Adrenal gland (tissue), 12 donors: ENCODE data around the gene SBNO2. TPM values are rescaled to one million over a fixed set of nuclear protein-coding genes. Genes with fewer than 3 reads are reported as not detected.
"Not testable (repeated sequence)": the region's sequence is repeated elsewhere in the genome, so short reads cannot be mapped to it uniquely, and the experiment has no call there.

ENCODE experiments used
- DNase-seq, 7 donors: peaks; one replicate each; pipeline ENCODE4 v3.0.0-alpha.2; 2019 to 2020
- H3K27ac ChIP-seq, 5 donors: fragments of 200-600 bp; sonication (generic) in 4 of 5; 1 replicate in 3 of 5; 2 replicates in 2 of 5; pipeline versions ENCODE4 v1.5.1 to v1.8.0; 2016 to 2020; ENCODE audit warnings: mild to moderate bottlenecking in 1 of 5
- H3K27me3 ChIP-seq: fragments of 200-600 bp; 2 replicates; pipeline ENCODE4 v1.8.0; 2021
- H3K36me3 ChIP-seq, 2 donors: fragments of 200-600 bp; replicated peaks in 1 of 2; 1 replicate in 1 of 2; 2 replicates in 1 of 2; pipeline versions ENCODE4 v1.5.1 to v1.8.0; 2018 to 2022
- H3K4me1 ChIP-seq, 2 donors: fragments of 200-600 bp; replicated peaks in 1 of 2; 1 replicate in 1 of 2; 2 replicates in 1 of 2; pipeline versions ENCODE4 v1.5.1 to v1.8.0; 2018 to 2021
- H3K4me3 ChIP-seq, 4 donors: fragments of 200-600 bp; sonication (generic) in 3 of 4; one replicate each; pipeline ENCODE4 v1.5.1; 2016 to 2018
- H3K9me3 ChIP-seq, 3 donors: fragments of 200-600 bp; sonication (generic) in 1 of 3; replicated peaks in 1 of 3; 1 replicate in 2 of 3; 2 replicates in 1 of 3; pipeline versions ENCODE4 v1.5.1 to v1.8.0; 2016 to 2021
- POLR2A ChIP-seq, 2 donors: fragments of 450-650 bp; IDR thresholded peaks; one replicate each; pipeline ENCODE4 v1.6.1; 2017; ENCODE audit warnings: antibody characterized with exemption in 2 of 2, mild to moderate bottlenecking in 2 of 2, moderate library complexity in 1 of 2
- WGBS, 4 donors: extraction: QIAGEN DNeasy Blood & Tissue Kit in 2 of 4; methylation state at CpG; one replicate each; pipeline versions ENCODE4 v1.1.5 to v1.1.7; 2013 to 2017; 5-methylcytosine and 5-hydroxymethylcytosine counted together
- intact Hi-C, 2 donors: fragments of 100-400 bp; cut with DNase I; formaldehyde crosslinking; loops; one replicate each; pipeline versions ENCODE4 v1.14.1 to v1.15.0; 2022 to 2023
- polyA plus RNA-seq, 3 donors: library from polyadenylated mRNA; stranded (reverse); fragments of 200-250 nt in 2 of 3; fragments of 350-450 nt in 1 of 3; fragmentation: Illumina TruSeq in 1 of 3; extraction: RNeasy Lipid Tissue Mini Kit (QIAGEN cat#74804) in 1 of 3; gene quantifications; one replicate each; pipeline ENCODE4 v1.2.3, GENCODE V29; 2013 to 2014
- total RNA-seq, 9 donors: library from RNA; depleted of rRNA in 4 of 9; stranded (reverse); fragments of >200 nt in 4 of 9; fragments of 120-200 nt in 1 of 9; fragmentation: NEBNext Ultra II Directional in 1 of 9; extraction: Animal tissue kit (Norgen Biotek cat#: 25700) in 1 of 9; gene quantifications; one replicate each; pipeline versions ENCODE4 v1.1.0 to v1.2.4, GENCODE V29; 2013 to 2023
- TF ChIP-seq, protein P1 (sequence below), 6 experiments: fragments of 450-650 bp in 4 of 6; fragments of 200-600 bp in 2 of 6; sonication (generic) in 1 of 6; IDR thresholded peaks; 1 replicate in 5 of 6; 2 replicates in 1 of 6; pipeline versions ENCODE4 v1.5.1 to v1.8.0; 2016 to 2021; ENCODE audit warnings: antibody characterized with exemption in 6 of 6, mild to moderate bottlenecking in 2 of 6, moderate library complexity in 1 of 6
- donor health status: healthy with polysubstance abuse.
- donor health status: Bipolar disorder and iron deficiency.
- donor health status: DM: yes; HTN: yes; CAD: no.
- donor health status: DM: no; HTN: no; CAD: no.
- donor health status: DM: no; HTN: no; CAD: no.
- donor health status: DM: yes; HTN: yes; CAD: no.

Gene SBNO2
- total and polyA plus RNA-seq, 12 donors, result 13.6 to 176 (median 74.7) TPM

DNA sequence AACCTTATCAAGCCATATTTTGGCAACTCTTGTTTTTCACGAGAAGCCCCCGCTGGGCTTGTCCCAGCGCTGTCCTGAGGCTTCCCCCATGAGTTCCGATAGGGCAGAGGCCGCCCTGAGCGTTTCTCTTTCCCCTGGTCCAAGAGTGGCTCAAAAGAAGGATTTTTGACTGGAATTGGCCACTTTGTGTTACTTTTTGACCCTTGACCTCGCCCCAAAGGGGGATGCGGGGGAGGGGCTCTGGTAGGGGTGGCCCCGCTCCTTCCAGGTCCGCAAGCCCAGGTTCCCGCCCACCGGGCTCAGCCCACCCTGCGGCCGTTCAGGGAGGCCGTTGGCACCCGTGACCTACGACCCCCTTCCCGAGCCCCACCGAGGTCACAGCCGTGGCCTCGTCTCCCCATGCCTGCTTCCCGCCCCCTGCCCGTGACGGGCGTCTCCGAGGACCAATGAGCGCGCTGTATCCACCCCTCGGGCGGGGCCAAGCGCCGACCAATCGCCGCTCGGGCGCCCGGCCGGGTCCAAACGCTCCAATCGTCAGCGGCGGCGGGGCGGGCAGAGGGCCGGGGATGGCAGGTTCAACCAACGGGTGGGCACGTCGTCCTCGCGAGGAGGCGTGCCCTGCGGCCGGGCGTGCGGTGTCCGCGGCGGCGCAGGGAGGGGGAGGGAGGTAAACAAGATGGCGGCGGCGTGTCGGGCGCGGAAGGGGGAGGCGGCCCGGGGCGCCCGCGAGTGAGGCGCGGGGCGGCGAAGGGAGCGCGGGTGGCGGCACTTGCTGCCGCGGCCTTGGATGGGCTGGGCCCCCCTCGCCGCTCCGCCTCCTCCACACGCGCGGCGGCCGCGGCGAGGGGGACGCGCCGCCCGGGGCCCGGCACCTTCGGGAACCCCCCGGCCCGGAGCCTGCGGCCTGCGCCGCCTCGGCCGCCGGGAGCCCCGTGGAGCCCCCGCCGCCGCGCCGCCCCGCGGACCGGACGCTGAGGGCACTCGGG, 31.3 kb upstream of the SBNO2 start, which contains the start of gene STK11:
Gene STK11, plus strand, starts transcription at position 665 of the 986 bp plus-strand sequence. CDS start 1,136 bp downstream, outside the sequence.
- peak; percentile 98 to 99 (median 99) for DNase-seq
- WGBS, 4 donors, result 4 to 18% (median 10%) methylated on average over 18 to 114 of the region's 114 CpGs

DNA sequence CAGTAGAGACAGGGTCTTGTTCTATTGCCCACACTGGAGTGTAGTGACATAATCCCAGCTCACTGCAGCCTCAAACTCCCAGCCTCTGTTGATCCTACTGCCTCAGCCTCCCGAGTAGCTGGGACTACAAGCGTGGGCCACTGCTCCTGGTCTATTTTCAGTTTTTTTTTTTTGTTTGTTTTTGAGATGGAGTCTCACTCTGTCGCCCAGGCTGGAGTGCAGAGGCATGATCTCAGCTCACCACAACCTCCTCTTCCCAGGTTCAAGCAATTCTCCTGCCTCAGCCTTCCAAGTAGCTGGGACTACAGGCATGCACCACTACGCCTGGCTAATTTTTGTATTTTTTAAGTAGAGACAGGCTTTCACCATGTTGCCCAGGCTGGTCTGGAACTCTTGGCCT, 26.5 kb upstream of the SBNO2 start:
- H3K9me3 ChIP-seq, H3K4me3 ChIP-seq, H3K27ac ChIP-seq, H3K36me3 ChIP-seq, DNase-seq, H3K27me3 ChIP-seq, intact Hi-C loops: not testable (repeated sequence)
- peaks cover 4 to 18% of the 10 kb centered on the region in 2 donors for H3K4me1 ChIP-seq
- WGBS, 4 donors, result 89 to 95% (median 93%) methylated on average over 4 of the region's 4 CpGs

More for the DNA sequence above, 31.3 kb upstream of the SBNO2 start, which contains the start of gene STK11:
- TF ChIP-seq, protein P1, sequence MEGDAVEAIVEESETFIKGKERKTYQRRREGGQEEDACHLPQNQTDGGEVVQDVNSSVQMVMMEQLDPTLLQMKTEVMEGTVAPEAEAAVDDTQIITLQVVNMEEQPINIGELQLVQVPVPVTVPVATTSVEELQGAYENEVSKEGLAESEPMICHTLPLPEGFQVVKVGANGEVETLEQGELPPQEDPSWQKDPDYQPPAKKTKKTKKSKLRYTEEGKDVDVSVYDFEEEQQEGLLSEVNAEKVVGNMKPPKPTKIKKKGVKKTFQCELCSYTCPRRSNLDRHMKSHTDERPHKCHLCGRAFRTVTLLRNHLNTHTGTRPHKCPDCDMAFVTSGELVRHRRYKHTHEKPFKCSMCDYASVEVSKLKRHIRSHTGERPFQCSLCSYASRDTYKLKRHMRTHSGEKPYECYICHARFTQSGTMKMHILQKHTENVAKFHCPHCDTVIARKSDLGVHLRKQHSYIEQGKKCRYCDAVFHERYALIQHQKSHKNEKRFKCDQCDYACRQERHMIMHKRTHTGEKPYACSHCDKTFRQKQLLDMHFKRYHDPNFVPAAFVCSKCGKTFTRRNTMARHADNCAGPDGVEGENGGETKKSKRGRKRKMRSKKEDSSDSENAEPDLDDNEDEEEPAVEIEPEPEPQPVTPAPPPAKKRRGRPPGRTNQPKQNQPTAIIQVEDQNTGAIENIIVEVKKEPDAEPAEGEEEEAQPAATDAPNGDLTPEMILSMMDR (IDR thresholded peaks at IDR 0.05), result no peak
- peak; percentile 59 to 92 for TF ChIP-seq POLR2A (IDR thresholded peaks at IDR 0.05)
- Histone ChIP-seq H3K9me3 (no peaks in the 10 kb centered on the region), H3K27ac (peak within 1 kb of the TSS; percentile 58 to 91 (median 79)), H3K4me3 (peak within 1 kb of the TSS; percentile 34 to 93 (median 52)), H3K4me1 (peaks cover 37 to 45% of the 10 kb centered on the region in 2 donors), H3K27me3 (no peaks in the 10 kb centered on the region), H3K36me3 (peaks cover 0 to 8% of the 10 kb centered on the region in 2 donors)
- intact Hi-C loops, result no loop called here

DNA sequence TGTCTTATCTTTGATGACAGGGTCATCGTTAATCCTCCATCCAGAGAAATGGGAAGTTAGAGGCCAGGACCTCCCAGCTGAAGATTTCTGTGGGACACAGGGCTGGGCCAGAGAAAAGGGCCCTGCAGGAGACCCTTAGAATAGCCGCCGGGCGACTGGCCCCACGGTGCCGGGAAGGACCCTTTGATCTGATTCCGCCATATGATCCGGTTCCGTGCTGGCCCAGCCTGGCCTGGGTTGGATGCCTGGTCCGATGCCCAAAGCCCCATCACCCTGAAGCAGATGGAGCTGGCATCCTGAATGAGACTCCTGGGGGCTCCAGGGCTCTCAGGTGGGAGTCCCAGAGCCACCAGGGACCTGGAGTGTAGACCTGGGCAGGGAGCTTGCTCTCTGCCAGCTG, 25.5 kb upstream of the SBNO2 start:
- intact Hi-C loops, result no loop called here
- WGBS, 4 donors, result 75 to 95% (median 90%) methylated on average over 3 to 10 of the region's 10 CpGs
- no peaks in the 10 kb centered on the region for H3K27me3 ChIP-seq
- H3K4me1 ChIP-seq, result peaks cover 0 to 11% of the 10 kb centered on the region in 2 donors
- H3K4me3 ChIP-seq, result no peak overlapping the region
- no peak for DNase-seq
- no peaks in the 10 kb centered on the region for H3K9me3 ChIP-seq
- H3K36me3 ChIP-seq, result no peaks in the 10 kb centered on the region
- H3K27ac ChIP-seq, result no peak overlapping the region
- TF ChIP-seq POLR2A (IDR thresholded peaks at IDR 0.05), result no peak
- TF ChIP-seq, protein P1 (IDR thresholded peaks at IDR 0.05), result no peak

DNA sequence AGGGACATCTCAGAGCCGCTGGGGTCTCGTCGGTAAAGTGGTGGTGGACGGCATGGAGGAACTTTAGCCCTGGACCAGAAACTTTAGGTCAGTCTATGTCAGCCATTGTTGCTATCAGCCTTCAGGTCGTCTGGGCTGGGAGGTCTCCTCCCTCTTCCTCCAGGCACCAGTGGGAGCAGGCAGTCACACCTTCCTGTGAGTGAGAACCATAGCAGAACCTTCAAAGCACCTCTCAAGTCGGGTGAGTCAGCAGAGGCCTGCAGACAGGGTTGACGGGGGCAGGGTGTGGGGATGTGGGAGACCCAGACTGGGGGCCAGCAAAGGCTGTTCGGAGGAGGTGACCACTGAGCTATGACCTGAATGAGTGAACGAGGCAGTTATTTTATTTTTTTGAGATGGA, 15.4 kb upstream of the SBNO2 start:
- 73 to 79% (median 76%) methylated on average over 8 to 9 of the region's 9 CpGs for WGBS, 4 donors
- Histone ChIP-seq H3K9me3 (no peaks in the 10 kb centered on the region), H3K36me3 (no peaks in the 10 kb centered on the region), H3K27ac (no peak overlapping the region), H3K4me3 (no peak overlapping the region), H3K27me3 (no peaks in the 10 kb centered on the region), H3K4me1 (no peaks in the 10 kb centered on the region)
- no peak for TF ChIP-seq POLR2A (IDR thresholded peaks at IDR 0.05)
- intact Hi-C loops, result no loop called here
- no peak for DNase-seq

DNA sequence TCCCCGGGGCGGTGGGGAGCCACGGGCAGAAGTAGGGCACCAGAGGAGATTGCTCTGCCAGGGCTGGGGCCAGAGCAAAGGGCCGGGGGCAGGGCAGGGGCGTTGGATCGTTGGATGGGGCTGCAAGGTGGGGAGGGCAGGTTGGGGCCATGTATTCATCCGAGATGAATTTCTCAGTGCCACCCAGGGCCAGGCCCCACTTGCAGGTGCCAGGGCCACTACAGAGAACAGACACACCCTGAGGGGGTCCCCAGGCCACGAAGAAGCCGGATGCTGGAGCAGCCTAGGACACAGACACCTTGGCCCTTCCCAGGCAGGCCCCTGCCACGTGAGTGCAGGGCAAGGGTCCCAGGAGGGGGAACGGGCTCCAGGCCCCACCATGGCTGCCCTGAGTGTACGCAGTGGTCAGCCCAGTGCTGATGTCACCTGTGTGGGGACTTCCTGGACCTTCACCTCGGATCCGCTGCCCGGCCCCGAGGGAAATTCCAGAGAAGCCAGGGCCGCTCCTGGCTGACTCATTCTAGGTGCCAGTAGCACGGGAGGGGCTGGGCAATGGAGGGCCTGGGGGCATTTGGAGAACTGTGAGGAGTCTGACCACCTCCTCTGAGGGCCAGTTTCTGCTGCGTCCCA, 9.6 kb upstream of the SBNO2 start:
- no peak for TF ChIP-seq POLR2A (IDR thresholded peaks at IDR 0.05)
- TF ChIP-seq, protein P1 (IDR thresholded peaks at IDR 0.05), result no peak
- Histone ChIP-seq H3K4me1 (no peaks in the 10 kb centered on the region), H3K36me3 (no peaks in the 10 kb centered on the region), H3K4me3 (no peak overlapping the region), H3K9me3 (no peaks in the 10 kb centered on the region), H3K27ac (peak overlapping the region in 1 of 5 donors; percentile 62), H3K27me3 (no peaks in the 10 kb centered on the region)
- 46 to 73% (median 57%) methylated on average over 5 to 19 of the region's 19 CpGs for WGBS, 4 donors
- intact Hi-C loops, result no loop called here
- DNase-seq, result peak in 6 of 7 donors; percentile 47 to 81 (median 74)
